DOHH2 (cell line): ENCODE measurements around the gene ZFYVE16.

Source experiments
- CTCF ChIP-seq: fragments of 200-600 bp; sonication (generic); IDR thresholded peaks from one replicate; pipeline ENCODE4 v1.5.1; 2014; ENCODE audit warnings: antibody characterized with exemption, mild to moderate bottlenecking, low read depth, low read length; ENCODE audit not compliant: poor library complexity, severe bottlenecking
- EZH2phosphoT487 ChIP-seq: fragments of 200-600 bp; sonication (generic); IDR thresholded peaks from 2 replicates; pipeline ENCODE4 v1.6.1; 2017; ENCODE audit warnings: borderline replicate concordance, mild to moderate bottlenecking, antibody characterized with exemption, low read length, moderate library complexity, mixed read lengths

DNA sequence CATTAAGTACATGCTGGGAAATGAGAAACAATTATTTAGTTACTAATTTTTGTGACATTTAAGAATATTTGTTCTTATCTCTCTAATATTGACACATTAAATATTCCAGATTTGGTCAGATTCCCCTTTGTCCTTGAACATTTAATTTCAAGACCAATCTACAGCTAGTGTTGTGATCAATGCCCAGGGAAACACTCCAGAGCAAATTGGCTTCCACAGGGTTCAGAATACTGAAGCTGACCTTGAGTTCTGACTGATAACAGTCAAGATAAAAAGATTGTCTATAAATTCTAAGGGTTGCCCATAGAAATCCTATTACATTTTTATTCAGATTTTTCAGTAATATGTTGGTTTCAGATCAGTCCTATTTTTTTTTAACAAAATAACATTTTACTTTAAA, 31.3 kb downstream of the ZFYVE16 start:
- TF ChIP-seq EZH2phosphoT487, result no peak
- no peak for TF ChIP-seq CTCF
